Brain microvascular endothelial cell (primary cell): Measurements from ENCODE around the gene PTPRN2.
"Not testable (repeated sequence)": the region's sequence is repeated elsewhere in the genome, so short reads cannot be mapped to it uniquely, and the experiment has no call there.

Source experiments
- DNase-seq: peaks from one replicate; pipeline ENCODE4 v3.0.0-alpha.2; 2020
- H3K27ac ChIP-seq: fragments of 250-450 bp; sonication (Bioruptor Pico); 2 replicates; pipeline ENCODE4 v1.5.1; 2020; ENCODE audit warnings: mild to moderate bottlenecking, moderate library complexity
- H3K27me3 ChIP-seq: fragments of 250-450 bp; sonication (Bioruptor Pico); replicated peaks from 2 replicates; pipeline ENCODE4 v1.5.1; 2020; ENCODE audit warnings: mild to moderate bottlenecking
- H3K36me3 ChIP-seq: fragments of 250-450 bp; sonication (Bioruptor Pico); replicated peaks from 2 replicates; pipeline ENCODE4 v1.5.1; 2020; ENCODE audit warnings: mild to moderate bottlenecking
- H3K4me3 ChIP-seq: 2 replicates; pipeline ENCODE4 v1.5.1; 2011; ENCODE audit warnings: low read depth, mild to moderate bottlenecking, control low read depth, low read length, moderate library complexity
- CTCF ChIP-seq: IDR thresholded peaks from 2 replicates; pipeline ENCODE4 v1.5.1; 2011; ENCODE audit warnings: low read depth, mild to moderate bottlenecking, moderate library complexity, low read length, control low read depth, inconsistent platforms; ENCODE audit errors: missing control alignments
- in situ Hi-C: cut with HindIII; loops from 2 replicates; pipeline ENCODE4 v1.10.0; 2017; ENCODE audit warnings: low sequenced_read_pairs, low pct_ligation_motif_present

PTPRN2 gene

GRCh38 chr7:158047391-158048059, 540.1 kb downstream of the PTPRN2 start:
- Histone ChIP-seq H3K27me3 (no peaks in the 10 kb centered on the region), H3K4me3 (no peak overlapping the region)
- in situ Hi-C loops: no loop called here

GRCh38 chr7:158046246-158046645, 541.4 kb downstream of the PTPRN2 start:
- H3K27ac ChIP-seq, H3K4me3 ChIP-seq, in situ Hi-C loops, H3K36me3 ChIP-seq, H3K27me3 ChIP-seq, DNase-seq: not testable (repeated sequence)

More at GRCh38 chr7:158047391-158048059, 540.1 kb downstream of the PTPRN2 start:
- Histone ChIP-seq H3K36me3 (no peaks in the 10 kb centered on the region), H3K27ac (no peak overlapping the region)
- no peak for TF ChIP-seq CTCF
- no peak for DNase-seq

GRCh38 chr7:158044482-158044823, 543.2 kb downstream of the PTPRN2 start:
- DNase-seq: no peak
- no peaks in the 10 kb centered on the region for H3K27me3 ChIP-seq
- TF ChIP-seq CTCF: no peak
- no peaks in the 10 kb centered on the region for H3K36me3 ChIP-seq
- no peak overlapping the region for H3K27ac ChIP-seq
- no peak overlapping the region for H3K4me3 ChIP-seq
- in situ Hi-C loops: no loop called here

GRCh38 chr7:158043551-158044481, 543.8 kb downstream of the PTPRN2 start:
- no peak for DNase-seq
- Histone ChIP-seq H3K4me3 (no peak overlapping the region), H3K27me3 (no peaks in the 10 kb centered on the region), H3K27ac (no peak overlapping the region), H3K36me3 (no peaks in the 10 kb centered on the region)
- in situ Hi-C loops: no loop called here
- no peak for TF ChIP-seq CTCF

GRCh38 chr7:158042156-158042880, 545.3 kb downstream of the PTPRN2 start:
- TF ChIP-seq CTCF: no peak
- H3K27me3 ChIP-seq: no peaks in the 10 kb centered on the region
- H3K27ac ChIP-seq: no peak overlapping the region
- in situ Hi-C loops: no loop called here
- H3K4me3 ChIP-seq: no peak overlapping the region
- H3K36me3 ChIP-seq: no peaks in the 10 kb centered on the region
- DNase-seq: no peak

GRCh38 chr7:158040199-158040598, 547.4 kb downstream of the PTPRN2 start:
- no peaks in the 10 kb centered on the region for H3K36me3 ChIP-seq
- no peak for DNase-seq
- H3K27ac ChIP-seq: no peak overlapping the region
- in situ Hi-C loops: no loop called here
- no peak for TF ChIP-seq CTCF
- no peak overlapping the region for H3K4me3 ChIP-seq
- no peaks in the 10 kb centered on the region for H3K27me3 ChIP-seq
